Amygdala (tissue), 56 donors: Measurements from ENCODE around the gene CSTB.

Experiments used
- DNase-seq, 56 donors: peaks; one replicate each; lab custom pipeline; 2025; lab: John Stamatoyannopoulos, UW

CSTB gene

GRCh38 chr21:43770066-43770655 is 5.9 kb downstream of the CSTB start:
- DNase-seq = no peak

- no peak for DNase-seq
These were observed 6.7 kb downstream of the CSTB start for GRCh38 chr21:43769325-43769958.

GRCh38 chr21:43768868-43769167 is 7.3 kb downstream of the CSTB start:
- no peak for DNase-seq

- no peak for DNase-seq
These were observed 7.9 kb downstream of the CSTB start for GRCh38 chr21:43767984-43768867.

GRCh38 chr21:43767498-43767983 is 8.6 kb downstream of the CSTB start:
- no peak for DNase-seq

- DNase-seq = no peak
These were observed 9.2 kb downstream of the CSTB start for GRCh38 chr21:43766734-43767497.

GRCh38 chr21:43764576-43765495 is 11.3 kb downstream of the CSTB start:
- no peak for DNase-seq

- DNase-seq = no peak
These were observed 12.1 kb downstream of the CSTB start for GRCh38 chr21:43763901-43764523.

GRCh38 chr21:43762303-43763128 is 13.6 kb downstream of the CSTB start:
- no peak for DNase-seq

GRCh38 chr21:43761886-43762285 is 14.2 kb downstream of the CSTB start:
- no peak for DNase-seq

- DNase-seq = no peak
These were observed 15.6 kb downstream of the CSTB start for GRCh38 chr21:43760391-43760958.

GRCh38 chr21:43759651-43760050 is 16.5 kb downstream of the CSTB start:
- DNase-seq = no peak

GRCh38 chr21:43758811-43759210 is 17.3 kb downstream of the CSTB start:
- no peak for DNase-seq

- DNase-seq = peak in 4 of 56 donors; percentile 21 to 48 (median 24)
These were observed 17.9 kb downstream of the CSTB start for GRCh38 chr21:43758111-43758641.

GRCh38 chr21:43757601-43758000 is 18.5 kb downstream of the CSTB start:
- DNase-seq = peak in 3 of 56 donors; percentile 38 to 48 (median 44)

GRCh38 chr21:43755820-43756594 is 20.1 kb downstream of the CSTB start:
- no peak for DNase-seq
